SK-N-SH (cell line): ENCODE results near the gene SPTLC1. TPM values are rescaled to one million over a fixed set of nuclear protein-coding genes. Genes with fewer than 3 reads are reported as not detected.

Experiments used
- CTCF ChIA-PET: fragments of 300-600, 350-600 bp; formaldehyde crosslinking; extraction: SDS; loops from one replicate; lab custom pipeline; 2021; lab: Yijun Ruan, JAX
- POLR2A ChIA-PET: fragments of 350-600 bp; sonication (Branson Sonifier 250); formaldehyde crosslinking; extraction: SDS; loops from one replicate; lab custom pipeline; 2020; ENCODE audit warnings: antibody characterized with exemption, inconsistent platforms; lab: Yijun Ruan, JAX
- DNase-seq: peaks from one replicate; pipeline ENCODE4 v3.0.0; 2012
- H2AFZ ChIP-seq: fragments of 200-600 bp; sonication (generic); 2 replicates; pipeline ENCODE4 v1.8.1; 2016; ENCODE audit warnings: antibody characterized with exemption, mild to moderate bottlenecking, low read depth
- H3F3A ChIP-seq: fragments of 200-600 bp; sonication (generic); replicated peaks from 2 replicates; pipeline ENCODE3; 2016; ENCODE audit warnings: antibody characterized with exemption, mild to moderate bottlenecking; ENCODE audit not compliant: insufficient read depth
- H3K27ac ChIP-seq, 2 experiments: fragments of 200-500 bp in 1 of 2; fragments of 200-600 bp in 1 of 2; sonication (Bioruptor generic) in 1 of 2; sonication (generic), shearing (Covaris generic) in 1 of 2; 2 replicates each; pipeline versions ENCODE4 v1.5.1 to v1.6.1; 2014 to 2016; ENCODE audit warnings: low read depth in 2 of 2, inconsistent platforms in 1 of 2, low read length in 1 of 2, mild to moderate bottlenecking in 1 of 2, mixed read lengths in 1 of 2
- H3K27me3 ChIP-seq: fragments of 200-600 bp; sonication (generic), shearing (Covaris generic); 2 replicates; pipeline ENCODE4 v1.6.1; 2016; ENCODE audit warnings: mixed run types; ENCODE audit not compliant: insufficient read depth
- H3K36me3 ChIP-seq, 2 experiments: fragments of 200-500 bp in 1 of 2; fragments of 200-600 bp in 1 of 2; sonication (Bioruptor generic) in 1 of 2; sonication (generic) in 1 of 2; replicated peaks in 1 of 2; 2 replicates each; pipeline versions ENCODE3 to v1.5.1; 2014 to 2016; ENCODE audit warnings: low read length in 1 of 2, mild to moderate bottlenecking in 1 of 2; ENCODE audit not compliant: insufficient read depth in 2 of 2, control insufficient read depth in 1 of 2
- H3K4me1 ChIP-seq, 2 experiments: fragments of 200-500 bp in 1 of 2; fragments of 200-600 bp in 1 of 2; sonication (Bioruptor generic) in 1 of 2; sonication (generic), shearing (Covaris generic) in 1 of 2; 2 replicates each; pipeline versions ENCODE4 v1.5.1 to v1.6.1; 2014 to 2016; ENCODE audit warnings: low read depth in 1 of 2, low read length in 1 of 2, mixed run types in 1 of 2; ENCODE audit not compliant: insufficient read depth in 2 of 2, control insufficient read depth in 1 of 2
- H3K4me2 ChIP-seq: fragments of 200-600 bp; sonication (generic), shearing (Covaris generic); 2 replicates; pipeline ENCODE4 v1.6.1; 2017; ENCODE audit warnings: mixed run types
- H3K4me3 ChIP-seq, 2 experiments: fragments of 200-500 bp in 1 of 2; fragments of 200-600 bp in 1 of 2; sonication (Bioruptor generic) in 1 of 2; sonication (generic), shearing (Covaris generic) in 1 of 2; 2 replicates each; pipeline versions ENCODE4 v1.5.1 to v1.8.1; 2014 to 2016; ENCODE audit warnings: low read depth in 2 of 2, inconsistent platforms in 1 of 2, low read length in 1 of 2, mild to moderate bottlenecking in 1 of 2, mixed read lengths in 1 of 2, moderate library complexity in 1 of 2
- H3K79me2 ChIP-seq: fragments of 200-600 bp; sonication (generic); 2 replicates; pipeline ENCODE4 v1.8.1; 2017; ENCODE audit warnings: mild to moderate bottlenecking; ENCODE audit not compliant: insufficient read depth
- H3K9ac ChIP-seq: fragments of 200-600 bp; sonication (generic); 2 replicates; pipeline ENCODE4 v1.6.1; 2017; ENCODE audit warnings: mixed run types
- H3K9me2 ChIP-seq: fragments of 200-600 bp; sonication (generic); 2 replicates; pipeline ENCODE4 v1.6.1; 2017; ENCODE audit warnings: mixed run types
- H3K9me3 ChIP-seq: fragments of 200-600 bp; sonication (generic); 2 replicates; pipeline ENCODE4 v1.6.1; 2017; ENCODE audit warnings: mixed run types, mild to moderate bottlenecking, moderate library complexity
- H4K20me1 ChIP-seq: fragments of 200-600 bp; sonication (generic); 2 replicates; pipeline ENCODE4 v1.6.1; 2017; ENCODE audit warnings: mild to moderate bottlenecking, mixed run types; ENCODE audit not compliant: insufficient read depth
- CHD2 ChIP-seq: fragments of 150-350 bp; IDR thresholded peaks from 2 replicates; pipeline ENCODE4 v1.6.1; 2018; ENCODE audit warnings: low read length; ENCODE audit not compliant: partially characterized antibody
- FOXJ3 ChIP-seq: sonication (generic); formaldehyde crosslinking; IDR thresholded peaks from 2 replicates; pipeline ENCODE4 v1.5.1; 2020; ENCODE audit warnings: mild to moderate bottlenecking, missing genetic modification reagents
- FOXM1 ChIP-seq: IDR thresholded peaks from 2 replicates; pipeline ENCODE4 v1.4.0; 2012; ENCODE audit warnings: low read depth, mild to moderate bottlenecking
- JUND ChIP-seq: IDR thresholded peaks from 2 replicates; pipeline ENCODE4 v1.4.0; 2012
- RAD21 ChIP-seq: IDR thresholded peaks from 2 replicates; pipeline ENCODE4 v1.6.1; 2012; ENCODE audit warnings: mild to moderate bottlenecking, low read length
- RCOR1 ChIP-seq: fragments of 150-350 bp; IDR thresholded peaks from 2 replicates; pipeline ENCODE4 v1.6.1; 2017; ENCODE audit warnings: antibody characterized with exemption, low read length
- RFX5 ChIP-seq: IDR thresholded peaks from 2 replicates; pipeline ENCODE4 v1.6.1; 2012; ENCODE audit warnings: mild to moderate bottlenecking, improper control_type of control experiment, low read length
- SIN3A ChIP-seq: IDR thresholded peaks from 2 replicates; pipeline ENCODE4 v1.6.1; 2012; ENCODE audit warnings: low read depth, mild to moderate bottlenecking, low read length, moderate library complexity, borderline replicate concordance
- SMC3 ChIP-seq: IDR thresholded peaks from 2 replicates; pipeline ENCODE4 v1.6.1; 2012; ENCODE audit warnings: low read depth, low read length, improper control_type of control experiment
- TAF1 ChIP-seq: IDR thresholded peaks from 2 replicates; pipeline ENCODE4 v1.6.1; 2012; ENCODE audit warnings: low read depth, mild to moderate bottlenecking, low read length, moderate library complexity, borderline replicate concordance
- WGBS: methylation state at CpG from one replicate; pipeline ENCODE4 v1.1.6; 2017; ENCODE audit warnings: low lambda C conversion rate; 5-methylcytosine and 5-hydroxymethylcytosine counted together
- polyA plus RNA-seq, 3 experiments: library from polyadenylated mRNA; depleted of rRNA; stranded (reverse); fragments of >200 nt; gene quantifications; 2 replicates each; pipeline ENCODE4 v1.2.3, GENCODE V29; 2012
- small RNA-seq, 7 experiments: library from RNA; depleted of rRNA; stranded (forward); fragments of <200 nt; gene quantifications; one replicate each; pipeline ENCODE3, GENCODE V24; 2012
- TF ChIP-seq, protein P1 (sequence below): IDR thresholded peaks from 2 replicates; pipeline ENCODE4 v1.4.0; 2012; ENCODE audit warnings: low read depth, borderline replicate concordance
- TF ChIP-seq, protein P2 (sequence below): fragments of 150-350 bp; IDR thresholded peaks from 2 replicates; pipeline ENCODE4 v1.6.1; 2016; ENCODE audit warnings: mild to moderate bottlenecking, low read depth, low read length
- TF ChIP-seq, protein P3 (sequence below): fragments of 150-350 bp; IDR thresholded peaks from 2 replicates; pipeline ENCODE4 v1.6.1; 2017; ENCODE audit warnings: antibody characterized with exemption, low read length, low read depth, borderline replicate concordance

The SPTLC1 gene
- polyA plus RNA-seq, 1 of the 3 experiments (the other 2 are of a cell fraction) = 53.9 TPM

DNA sequence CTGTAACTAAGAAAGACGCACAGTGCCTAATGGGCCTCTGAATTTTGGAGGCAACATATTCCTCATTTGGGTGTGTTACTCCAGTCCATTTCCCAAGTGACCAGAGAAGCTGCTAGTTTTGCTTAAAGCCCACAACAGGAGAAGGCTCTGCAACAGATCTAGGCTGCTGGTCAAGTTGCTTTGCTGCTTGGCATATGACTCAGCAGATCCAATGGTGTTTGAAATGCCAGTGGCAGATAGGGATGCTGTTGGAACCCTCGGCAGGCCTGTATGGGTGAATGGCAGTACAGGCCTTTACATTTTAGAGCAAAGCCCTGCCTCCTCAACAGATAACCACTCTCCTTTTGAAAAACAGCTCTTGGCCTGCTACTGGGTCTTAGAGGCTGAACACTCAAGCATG is 129.0 kb downstream of the SPTLC1 start (continued):
- TF ChIP-seq RFX5 = no peak

DNA sequence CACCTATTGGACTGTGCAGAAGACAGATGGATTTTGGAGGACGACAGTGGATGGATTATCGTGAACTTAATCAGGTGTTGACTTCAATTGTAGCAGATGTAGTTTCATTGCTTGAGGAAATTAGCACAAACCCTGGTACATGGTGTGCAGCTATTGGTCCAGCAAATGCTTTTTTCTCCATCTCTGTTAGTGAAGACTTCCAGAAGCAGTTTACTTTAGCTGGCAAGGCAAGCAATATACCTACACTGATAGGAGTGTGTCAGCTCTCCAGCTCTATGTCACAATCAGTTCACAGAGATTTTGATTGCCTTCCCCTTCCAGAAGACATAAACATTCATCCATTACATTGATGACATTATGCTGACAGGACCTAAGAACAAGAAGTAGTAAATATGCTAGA is 129.5 kb downstream of the SPTLC1 start:
- Histone ChIP-seq H3K27me3 (no peaks in the 10 kb centered on the region), H3K4me3 (no peak overlapping the region), H3K9me2 (no peaks in the 10 kb centered on the region), H3K4me2 (no peak overlapping the region)
- WGBS = 10% methylated on average over 2 of the region's 2 CpGs
- TF ChIP-seq, protein P1, sequence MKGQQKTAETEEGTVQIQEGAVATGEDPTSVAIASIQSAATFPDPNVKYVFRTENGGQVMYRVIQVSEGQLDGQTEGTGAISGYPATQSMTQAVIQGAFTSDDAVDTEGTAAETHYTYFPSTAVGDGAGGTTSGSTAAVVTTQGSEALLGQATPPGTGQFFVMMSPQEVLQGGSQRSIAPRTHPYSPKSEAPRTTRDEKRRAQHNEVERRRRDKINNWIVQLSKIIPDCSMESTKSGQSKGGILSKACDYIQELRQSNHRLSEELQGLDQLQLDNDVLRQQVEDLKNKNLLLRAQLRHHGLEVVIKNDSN = no peak
- TF ChIP-seq TAF1 (no peak), CHD2 (no peak), FOXJ3 (CRISPR knock-in tag) (no peak), RAD21 (no peak), FOXM1 (no peak), SMC3 (no peak), JUND (no peak), SIN3A (no peak), RCOR1 (no peak)
- TF ChIP-seq, protein P2, sequence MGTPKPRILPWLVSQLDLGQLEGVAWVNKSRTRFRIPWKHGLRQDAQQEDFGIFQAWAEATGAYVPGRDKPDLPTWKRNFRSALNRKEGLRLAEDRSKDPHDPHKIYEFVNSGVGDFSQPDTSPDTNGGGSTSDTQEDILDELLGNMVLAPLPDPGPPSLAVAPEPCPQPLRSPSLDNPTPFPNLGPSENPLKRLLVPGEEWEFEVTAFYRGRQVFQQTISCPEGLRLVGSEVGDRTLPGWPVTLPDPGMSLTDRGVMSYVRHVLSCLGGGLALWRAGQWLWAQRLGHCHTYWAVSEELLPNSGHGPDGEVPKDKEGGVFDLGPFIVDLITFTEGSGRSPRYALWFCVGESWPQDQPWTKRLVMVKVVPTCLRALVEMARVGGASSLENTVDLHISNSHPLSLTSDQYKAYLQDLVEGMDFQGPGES = no peak
- TF ChIP-seq, protein P3, sequence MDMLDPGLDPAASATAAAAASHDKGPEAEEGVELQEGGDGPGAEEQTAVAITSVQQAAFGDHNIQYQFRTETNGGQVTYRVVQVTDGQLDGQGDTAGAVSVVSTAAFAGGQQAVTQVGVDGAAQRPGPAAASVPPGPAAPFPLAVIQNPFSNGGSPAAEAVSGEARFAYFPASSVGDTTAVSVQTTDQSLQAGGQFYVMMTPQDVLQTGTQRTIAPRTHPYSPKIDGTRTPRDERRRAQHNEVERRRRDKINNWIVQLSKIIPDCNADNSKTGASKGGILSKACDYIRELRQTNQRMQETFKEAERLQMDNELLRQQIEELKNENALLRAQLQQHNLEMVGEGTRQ = no peak
- TF ChIP-seq, all 33 proteins: peak for 0
- no peaks in the 10 kb centered on the region for H4K20me1 ChIP-seq
- H3K36me3 ChIP-seq = no peaks in the 10 kb centered on the region
- no peak overlapping the region for H2AFZ ChIP-seq
- H3K9me3 ChIP-seq = no peaks in the 10 kb centered on the region
- no peak overlapping the region for H3K27ac ChIP-seq
- ChIA-PET CTCF (interaction anchor here (0.9 kb wide), 1 partner anchor 1071 kb away, joined by 4 read pairs; no protein-coding TSS in a partner anchor), POLR2A (no interaction called here)
- H3K9ac ChIP-seq = no peak overlapping the region
- no peak for DNase-seq
- H3K4me1 ChIP-seq = no peaks in the 10 kb centered on the region; a peak in 1 of 4 replicates
- H3F3A ChIP-seq = no peaks in the 10 kb centered on the region
- H3K79me2 ChIP-seq = no peaks in the 10 kb centered on the region

Small RNA genes within 50 kb of the gene (small RNA-seq; reads per million reads assigned to genes)
- gene MTATP6P29 (0 reads per million in 7 experiments), gene MTND4LP7 (0 to 0.10 (median 0) reads per million in 7 experiments)

Other genes starting within 250 kb of the SPTLC1 start
- 0.34 and 0.43 TPM in 2 replicates for gene ROR2, start 165.2 kb downstream of the SPTLC1 start, polyA plus RNA-seq (2012; rRNA removed)
- 30.4 and 32.9 TPM in 2 replicates for gene IARS1, start 178.3 kb upstream of the SPTLC1 start, polyA plus RNA-seq (2012; rRNA removed)
- gene NOL8, start 209.9 kb upstream of the SPTLC1 start, polyA plus RNA-seq (2012; rRNA removed) = 9.6 and 13.2 TPM in 2 replicates
- 1.3 and 1.5 TPM in 2 replicates for gene CENPP, start 210.5 kb upstream of the SPTLC1 start, polyA plus RNA-seq (2012; rRNA removed)